NCI-H510A treated with DMSO at 0.1 percent for 48 hours (cell line): ENCODE data around the gene JPT1.
"Not testable (repeated sequence)": the region's sequence is repeated elsewhere in the genome, so short reads cannot be mapped to it uniquely, and the experiment has no call there.

Source experiments
- DNase-seq: peaks from one replicate; lab custom pipeline; 2025; lab: John Stamatoyannopoulos, UW

JPT1 gene

DNA sequence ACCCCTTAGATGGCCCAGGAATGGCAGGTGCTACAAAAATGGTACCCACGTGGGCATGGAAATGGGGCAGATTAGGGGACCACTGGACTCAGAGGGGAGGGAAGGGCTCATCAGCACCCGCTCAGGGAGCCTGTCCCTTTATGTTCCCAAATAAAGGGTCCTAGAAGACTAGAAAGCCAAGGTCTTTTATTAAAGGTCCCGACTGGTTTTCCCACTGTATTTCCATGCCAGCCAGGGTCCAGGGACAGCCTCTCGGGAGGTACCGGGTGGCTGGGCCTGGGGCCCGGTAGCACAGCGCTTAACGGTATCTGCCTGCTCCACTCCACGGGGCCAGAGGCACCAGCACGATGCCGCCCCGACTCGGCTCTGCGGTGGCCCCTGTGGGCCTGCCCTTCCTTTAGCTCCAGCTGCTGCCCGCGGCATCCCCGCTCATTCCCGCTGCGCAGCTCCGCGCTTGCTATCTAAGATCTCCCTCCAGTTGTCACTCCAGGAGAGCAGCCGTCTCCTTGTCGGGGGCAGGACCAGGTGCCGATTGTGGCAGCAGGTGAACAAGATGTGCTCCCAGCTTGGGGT is 24.2 kb downstream of the JPT1 start:
- DNase-seq, result no peak

DNA sequence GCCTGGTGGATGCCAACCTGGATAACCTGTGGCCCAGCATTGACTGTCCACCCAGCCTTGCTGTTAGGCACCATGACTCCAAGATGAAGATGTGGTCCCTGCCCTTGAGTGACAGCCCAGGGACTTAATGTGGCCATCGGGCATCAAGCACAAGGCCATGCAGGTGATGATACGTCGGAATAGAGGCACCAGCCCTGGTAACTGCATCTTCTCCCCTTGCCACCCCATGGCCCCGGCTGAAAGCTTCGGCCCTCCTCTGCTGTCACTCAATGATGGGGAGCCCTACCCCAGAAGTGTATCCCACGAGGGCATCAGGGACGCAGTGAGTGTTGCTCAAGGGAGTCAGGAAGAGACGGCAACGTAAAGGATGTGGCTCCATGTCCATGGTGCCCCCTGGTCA is 24.7 kb downstream of the JPT1 start:
- no peak for DNase-seq

DNA sequence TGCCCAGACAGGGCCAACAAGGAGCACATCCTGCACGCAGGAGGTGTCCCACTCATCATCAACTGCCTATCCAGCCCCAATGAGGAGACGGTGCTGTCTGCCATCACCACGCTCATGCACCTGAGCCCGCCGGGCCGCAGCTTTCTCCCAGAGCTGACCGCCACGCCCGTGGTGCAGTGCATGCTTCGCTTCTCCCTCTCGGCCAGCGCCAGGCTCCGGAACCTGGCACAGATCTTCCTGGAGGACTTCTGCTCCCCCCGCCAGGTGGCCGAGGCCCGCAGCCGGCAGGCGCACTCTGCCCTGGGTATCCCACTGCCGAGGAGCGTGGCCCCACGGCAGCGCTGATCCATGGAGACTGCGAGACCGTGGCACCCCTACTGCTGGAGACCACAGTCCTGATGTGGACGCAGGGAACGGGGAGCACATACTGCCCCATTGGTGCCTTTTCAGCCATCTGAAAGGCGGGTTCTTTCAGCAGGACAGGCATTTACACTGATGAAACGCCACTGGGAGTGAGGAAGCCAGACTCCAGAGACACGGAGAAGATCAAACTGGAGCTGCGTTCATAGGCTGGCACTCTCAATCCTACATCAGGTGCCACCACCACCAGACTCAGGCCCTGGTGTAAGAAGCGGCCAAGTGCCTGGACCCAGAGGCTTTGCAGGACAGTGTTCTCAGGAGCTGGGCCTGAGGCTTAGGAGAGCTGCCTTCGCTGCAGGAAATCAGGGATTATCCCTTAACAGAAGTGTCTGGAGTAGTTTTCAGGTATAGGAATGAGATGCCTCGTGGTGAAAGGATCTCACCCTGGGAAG is 25.4 kb downstream of the JPT1 start:
- DNase-seq, result no peak

DNA sequence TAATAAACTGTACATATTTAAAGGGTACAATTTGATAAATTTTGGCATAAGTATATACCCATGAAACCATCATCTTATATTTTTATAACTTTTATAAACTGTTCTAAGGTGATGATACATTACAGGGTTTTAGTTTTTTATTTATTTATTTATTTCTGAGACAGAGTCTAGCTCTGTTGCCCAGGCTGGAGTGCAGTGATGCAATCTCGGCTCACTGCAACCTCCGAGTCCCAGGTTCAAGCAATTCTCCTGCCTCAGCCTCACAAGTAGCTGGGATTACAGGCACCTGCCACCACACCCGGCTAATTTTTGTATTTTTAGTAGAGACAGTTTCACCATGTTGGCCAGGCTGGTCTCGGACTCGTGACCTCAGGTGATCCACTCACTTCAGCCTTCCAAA is 26.4 kb downstream of the JPT1 start:
- DNase-seq, result not testable (repeated sequence)

DNA sequence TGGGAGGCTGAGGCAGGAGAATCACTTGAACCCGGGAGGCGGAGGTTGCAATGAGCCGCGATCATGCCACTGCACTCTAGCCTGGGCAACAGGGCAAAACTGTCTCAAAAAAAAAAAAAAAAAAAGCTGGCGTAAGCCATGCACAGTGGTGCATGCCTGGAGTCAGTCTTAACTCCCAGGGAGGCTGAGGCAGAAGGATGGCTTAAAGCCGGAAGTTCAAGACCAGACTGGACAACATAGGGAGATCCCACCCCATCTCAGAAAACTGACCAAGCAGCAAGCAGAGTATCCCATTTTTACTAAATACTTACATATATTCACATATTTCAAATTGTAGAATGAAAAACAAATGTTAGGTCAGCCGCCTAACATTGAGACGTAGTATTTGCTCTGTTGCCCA is 27.4 kb downstream of the JPT1 start:
- DNase-seq, result no peak

DNA sequence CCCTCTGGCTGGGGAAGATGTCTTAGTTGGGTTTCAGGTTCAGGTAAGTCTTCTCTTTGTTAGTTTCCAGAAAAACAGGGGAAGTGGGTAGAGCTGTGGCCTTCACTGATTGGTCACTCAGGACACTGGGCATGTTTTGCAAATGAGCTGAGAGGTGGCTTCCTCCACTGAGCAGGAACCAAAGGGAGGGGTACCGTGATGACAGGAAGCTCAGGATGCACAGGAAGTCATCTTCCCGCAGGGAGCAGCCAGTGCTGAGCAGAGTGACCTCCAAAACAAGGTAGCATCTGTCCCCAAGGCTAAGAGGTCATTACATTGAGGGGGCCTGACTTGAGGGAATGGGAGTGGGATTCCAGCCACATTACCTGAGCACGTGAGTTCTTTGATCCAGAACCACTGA is 28.3 kb downstream of the JPT1 start:
- no peak for DNase-seq

DNA sequence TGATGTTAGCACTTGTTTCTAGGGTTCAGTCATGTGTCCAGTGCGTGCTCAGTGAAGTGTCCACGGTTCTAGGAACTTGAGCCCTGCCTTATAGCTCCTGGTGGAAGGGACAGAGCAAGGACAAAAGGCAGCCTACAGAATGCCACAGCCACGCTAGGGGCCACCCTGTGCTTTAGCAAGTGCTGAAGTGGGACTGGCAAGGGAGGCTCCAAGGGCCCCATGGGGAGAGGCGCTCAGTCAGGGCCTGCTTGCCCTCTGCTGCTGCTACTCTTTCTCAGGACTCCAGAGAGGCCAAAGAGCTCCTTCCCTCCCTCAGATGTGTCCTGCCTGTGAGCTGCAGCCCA is 29.5 kb downstream of the JPT1 start:
- no peak for DNase-seq

DNA sequence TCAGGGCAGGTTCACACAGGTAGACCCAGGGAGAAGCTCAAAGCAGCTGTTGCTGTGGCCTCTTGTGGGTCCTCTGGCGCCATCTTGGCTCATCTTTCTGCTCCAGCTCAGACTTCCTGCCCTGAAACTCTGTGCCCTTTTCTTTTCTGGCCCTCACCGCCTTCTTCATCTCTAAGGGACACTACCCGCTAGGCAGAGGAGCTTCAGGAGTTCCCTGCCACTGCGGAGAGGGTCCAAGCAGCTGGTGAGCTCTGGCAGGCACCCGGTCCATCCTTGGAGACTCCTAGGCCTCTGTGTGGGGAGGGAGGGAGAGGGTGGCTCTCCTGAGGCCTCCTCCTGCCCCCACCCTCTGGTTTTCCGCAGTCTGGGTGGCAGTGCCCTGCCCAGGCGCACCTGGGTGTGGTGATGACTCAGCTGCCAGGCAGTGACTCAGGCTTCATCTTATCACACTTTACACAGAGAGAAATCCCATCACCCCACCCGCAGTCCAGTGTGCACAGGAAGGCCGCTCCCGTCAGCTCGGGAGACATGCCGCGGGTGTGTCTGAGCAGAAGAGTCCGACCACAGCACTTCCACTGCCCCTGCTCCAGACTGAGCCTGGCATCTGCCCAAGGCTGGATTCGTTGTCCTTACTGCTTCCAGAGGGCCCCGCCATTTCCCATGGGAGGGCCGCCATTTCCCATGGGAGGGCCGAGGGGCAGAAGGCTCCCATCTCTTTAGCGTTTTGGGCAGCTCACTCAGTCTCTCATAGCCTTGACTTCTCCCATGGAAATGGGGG is 30.1 kb downstream of the JPT1 start:
- peak; percentile 81 for DNase-seq

DNA sequence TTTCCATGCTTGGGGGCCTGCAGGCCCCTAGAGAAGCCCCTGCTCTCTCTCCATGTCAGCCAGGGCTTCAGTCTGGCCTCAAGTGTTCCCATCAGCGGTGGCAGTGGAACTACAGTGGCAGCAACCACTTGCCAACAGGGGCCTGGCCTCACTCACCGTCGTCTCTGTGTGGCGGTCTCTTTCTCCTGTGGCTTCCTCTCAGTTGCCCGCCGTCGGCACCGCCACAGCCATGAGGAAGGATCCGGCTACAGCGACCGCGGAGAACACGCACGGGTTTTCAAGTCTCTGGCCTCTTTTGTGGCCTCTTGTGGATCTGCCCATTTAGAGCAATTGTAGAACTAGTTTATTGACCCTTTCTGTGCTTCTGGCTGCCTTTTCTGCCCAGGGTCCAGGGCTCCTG is 36.0 kb downstream of the JPT1 start:
- DNase-seq, result no peak

DNA sequence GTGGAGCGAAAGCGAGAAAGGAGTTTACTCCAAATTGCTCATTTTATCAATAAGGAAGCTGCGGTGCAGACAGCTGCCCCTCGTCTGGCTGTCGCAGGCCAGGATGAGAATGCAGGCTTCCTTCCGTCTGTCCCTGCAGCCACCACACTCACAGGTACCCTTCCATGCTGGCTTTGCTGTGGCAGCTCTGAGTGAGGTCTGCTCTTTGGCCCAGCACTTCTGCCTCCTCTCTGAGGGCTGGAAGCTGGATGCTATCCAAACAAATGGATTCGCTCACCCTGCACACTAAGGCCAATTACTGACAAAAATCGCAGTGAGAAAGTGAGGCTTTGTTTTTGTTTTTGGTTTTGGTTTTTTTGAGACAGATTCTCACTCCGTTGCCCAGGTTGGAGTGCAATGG is 37.6 kb downstream of the JPT1 start:
- no peak for DNase-seq

DNA sequence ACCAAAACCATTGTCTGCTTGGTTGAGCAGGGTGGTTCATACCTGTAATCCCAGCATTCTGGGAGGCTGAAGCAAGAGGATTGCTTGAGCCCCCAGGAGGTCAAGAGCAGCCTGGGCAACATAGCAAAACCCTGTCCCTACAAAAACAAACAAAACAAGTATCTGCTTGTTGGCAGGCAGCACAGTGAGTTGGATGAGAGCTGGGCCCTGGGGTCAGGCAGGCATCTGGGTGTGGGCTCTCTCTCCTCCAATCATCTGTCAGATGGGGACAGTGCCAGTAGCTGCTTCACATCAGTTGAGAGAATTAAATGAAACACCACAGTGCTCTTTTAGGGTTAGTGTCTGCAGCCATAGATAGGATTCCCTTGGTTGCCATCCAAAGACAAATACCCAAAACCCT is 38.8 kb downstream of the JPT1 start:
- DNase-seq, result no peak

DNA sequence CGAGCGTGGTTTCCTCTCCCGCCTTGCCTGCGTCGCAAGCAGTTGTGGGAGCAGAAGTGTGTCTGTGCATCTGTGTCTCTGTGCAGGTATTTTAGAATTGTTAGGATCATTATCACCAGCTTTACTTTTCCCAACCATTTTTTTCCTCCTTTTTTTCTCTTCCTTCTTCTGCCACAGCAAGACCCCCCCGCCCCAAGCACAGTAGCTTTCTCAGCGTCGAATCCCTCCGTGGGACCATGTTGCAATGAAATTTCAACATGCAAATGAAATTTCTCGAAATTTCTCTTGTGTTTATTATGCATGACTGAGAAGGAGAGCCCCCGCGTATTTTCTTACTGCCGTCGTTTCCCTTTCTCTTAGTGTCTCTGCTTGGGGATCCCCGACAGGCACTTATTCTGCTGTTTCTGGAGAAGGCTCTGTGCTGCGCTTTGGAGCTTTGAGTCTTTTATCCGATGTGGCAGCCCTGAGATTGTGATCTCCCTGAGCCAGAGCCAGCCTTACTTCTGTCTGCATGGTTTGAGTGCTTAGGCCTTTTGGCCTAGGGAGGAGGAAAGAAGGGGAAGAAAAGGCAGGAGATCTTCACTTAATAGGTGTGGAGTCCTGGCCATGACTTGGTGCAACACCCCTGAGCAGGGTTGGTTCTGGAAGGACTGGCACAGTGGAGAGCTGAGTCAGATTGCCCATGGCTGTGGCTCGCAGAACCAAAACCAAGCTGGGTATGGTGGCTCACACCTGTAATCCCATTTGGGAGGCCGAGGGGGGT is 39.6 kb downstream of the JPT1 start:
- no peak for DNase-seq

DNA sequence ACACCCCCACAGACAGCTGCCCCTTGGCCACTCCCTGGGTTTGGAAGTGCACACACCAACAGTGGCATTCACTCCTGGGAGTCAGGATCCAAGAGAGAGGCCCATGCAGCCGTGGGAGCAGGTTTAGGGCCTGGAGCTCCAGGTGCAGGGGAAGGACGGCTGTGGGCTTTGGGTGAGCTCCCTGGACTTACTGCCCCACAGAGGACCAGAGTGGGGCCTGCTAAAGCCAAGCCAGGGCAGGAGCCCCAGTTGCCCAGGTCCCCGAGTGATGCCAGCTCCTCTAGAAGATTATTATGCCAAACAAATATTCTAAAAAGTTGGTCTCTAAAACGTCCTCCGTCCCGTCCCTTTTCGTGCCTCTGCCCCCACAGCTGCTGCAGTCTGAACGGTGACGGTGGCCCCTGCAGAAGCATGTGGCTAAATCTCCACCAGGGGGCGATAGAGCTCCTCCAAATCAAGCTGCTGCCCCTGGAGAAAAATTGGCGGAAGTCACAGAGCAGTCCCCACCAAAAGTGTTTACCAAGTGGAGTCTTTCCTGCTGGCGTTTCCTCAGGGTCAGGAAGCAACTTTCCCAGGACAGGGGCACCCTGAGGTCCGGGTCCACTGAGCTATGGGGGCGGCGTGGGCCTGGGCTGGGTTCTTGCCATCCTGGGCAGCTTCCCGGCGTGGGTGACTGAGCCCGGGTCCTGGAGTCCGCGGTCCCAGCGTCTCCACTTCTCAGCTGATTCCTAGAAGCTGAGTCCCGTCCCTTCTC is 40.3 kb downstream of the JPT1 start:
- peak; percentile 92 for DNase-seq

DNA sequence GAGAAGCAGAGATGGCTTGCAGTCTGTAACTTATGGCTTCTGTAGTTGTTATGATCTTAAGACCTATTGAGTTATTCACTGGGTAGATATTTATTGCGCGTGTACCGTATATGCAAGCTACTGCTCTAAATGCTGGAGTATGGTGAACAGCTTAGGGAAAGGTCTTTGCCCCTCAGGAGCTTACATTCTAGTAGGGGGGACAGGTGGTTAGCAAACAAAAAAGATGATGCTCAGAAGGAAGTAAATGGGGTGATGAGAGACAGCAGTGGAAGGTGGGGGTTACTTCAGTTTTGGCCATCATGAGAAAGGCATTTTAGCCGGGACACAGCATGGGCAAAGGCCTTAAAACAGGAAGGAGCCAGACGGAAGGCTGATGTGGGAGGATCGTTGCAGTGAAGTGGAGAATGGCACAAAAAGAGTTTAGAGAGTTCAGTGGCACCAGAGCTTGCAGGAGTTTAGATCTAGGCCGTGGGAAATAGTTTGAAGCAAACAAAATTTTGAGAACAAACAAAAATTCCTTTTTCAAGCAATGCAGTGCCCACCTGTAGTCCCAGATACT is 42.5 kb downstream of the JPT1 start:
- DNase-seq, result no peak

DNA sequence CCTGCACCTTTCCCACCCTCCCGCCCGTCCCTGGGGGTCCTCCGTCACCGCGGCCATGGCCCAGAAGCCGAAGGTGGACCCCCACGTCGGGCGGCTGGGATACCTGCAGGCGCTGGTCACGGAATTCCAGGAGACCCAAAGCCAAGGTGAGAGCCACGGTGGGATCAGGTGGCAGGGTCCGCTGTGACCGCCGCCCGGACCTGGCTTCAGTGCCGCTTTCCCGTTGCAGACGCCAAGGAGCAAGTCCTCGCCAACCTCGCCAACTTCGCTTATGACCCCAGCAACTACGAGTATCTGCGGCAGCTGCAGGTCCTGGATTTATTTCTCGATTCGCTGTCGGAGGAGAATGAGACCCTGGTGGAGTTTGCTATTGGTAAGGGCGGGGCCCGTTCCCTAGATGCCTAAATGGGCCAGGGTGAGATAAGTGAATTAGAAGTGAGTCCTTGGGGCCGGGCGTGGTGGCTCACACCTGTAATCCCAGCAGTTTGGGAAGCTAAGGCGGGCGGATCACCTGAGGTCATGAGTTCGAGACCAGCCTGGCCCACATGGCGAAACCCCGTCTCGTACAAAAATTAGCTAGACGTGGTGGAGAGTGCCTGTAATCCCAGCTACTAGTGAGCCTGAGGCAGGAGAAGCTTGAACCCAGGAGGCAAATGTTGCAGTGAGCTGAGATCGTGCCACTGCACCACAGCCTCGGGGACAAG is 43.9 kb downstream of the JPT1 start:
- no peak for DNase-seq

DNA sequence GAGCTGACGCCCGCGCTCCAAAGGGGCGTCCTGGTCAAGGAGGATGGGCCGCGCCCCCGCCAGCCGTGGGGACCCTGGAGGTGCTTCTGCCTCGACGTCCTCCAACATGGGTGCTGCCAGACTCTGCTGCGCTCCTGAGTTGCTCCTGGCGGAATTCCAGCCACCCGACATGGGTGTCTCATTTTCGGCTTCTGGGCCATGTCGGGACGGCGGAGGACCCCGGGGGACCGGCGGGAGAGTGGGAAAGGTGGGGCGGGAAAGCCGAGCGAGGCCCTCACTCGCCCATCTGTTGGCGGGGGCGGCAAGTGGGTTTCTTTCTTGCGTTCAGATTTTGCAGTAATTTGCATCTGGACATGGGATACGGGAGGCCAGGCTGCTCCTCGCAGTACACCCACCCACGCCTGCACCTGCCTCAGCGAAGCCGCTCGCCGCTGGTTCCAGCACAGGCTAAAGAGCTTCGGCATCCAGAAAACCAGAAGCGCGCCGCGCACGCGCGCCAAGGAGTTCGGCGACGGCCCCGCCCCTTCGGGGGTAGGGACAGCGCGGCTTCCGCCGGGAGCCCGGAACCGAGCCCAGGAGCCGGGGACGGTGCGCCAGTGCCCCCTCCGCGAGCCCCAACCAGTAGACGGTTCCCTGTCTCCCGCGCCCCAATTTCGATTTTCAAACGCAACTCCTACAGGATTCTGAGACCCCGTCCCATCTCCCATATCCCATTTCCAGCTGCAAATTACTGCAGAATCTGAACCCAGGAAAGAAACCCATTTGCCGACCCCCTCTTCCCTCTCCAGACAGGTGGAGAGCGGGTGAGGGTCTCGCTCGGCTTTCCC is 44.7 kb downstream of the JPT1 start, which contains the start of gene ARMC7:
TSS of gene ARMC7 (plus strand) at position 563 of the 827 bp plus-strand sequence. CDS start 320 bp downstream, outside the sequence.
- peak; percentile 86 for DNase-seq

DNA sequence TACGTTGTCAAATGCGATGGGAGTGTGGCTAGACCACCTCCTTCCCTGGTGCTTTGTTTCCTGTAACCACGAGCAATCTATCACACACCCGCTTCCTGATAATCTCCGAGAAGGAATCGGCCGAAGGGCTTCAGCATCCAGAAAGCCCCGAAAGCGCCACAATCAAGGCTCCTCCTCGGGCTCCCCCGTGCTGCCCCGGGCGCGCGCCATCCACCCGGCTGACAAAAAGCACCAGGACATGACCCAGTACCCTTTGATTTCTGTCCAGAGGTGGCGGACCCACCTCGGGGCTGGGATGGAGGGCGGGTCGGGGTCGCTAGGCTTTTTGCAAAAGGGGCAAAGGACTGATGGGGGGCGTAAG is 45.3 kb downstream of the JPT1 start:
- no peak for DNase-seq

DNA sequence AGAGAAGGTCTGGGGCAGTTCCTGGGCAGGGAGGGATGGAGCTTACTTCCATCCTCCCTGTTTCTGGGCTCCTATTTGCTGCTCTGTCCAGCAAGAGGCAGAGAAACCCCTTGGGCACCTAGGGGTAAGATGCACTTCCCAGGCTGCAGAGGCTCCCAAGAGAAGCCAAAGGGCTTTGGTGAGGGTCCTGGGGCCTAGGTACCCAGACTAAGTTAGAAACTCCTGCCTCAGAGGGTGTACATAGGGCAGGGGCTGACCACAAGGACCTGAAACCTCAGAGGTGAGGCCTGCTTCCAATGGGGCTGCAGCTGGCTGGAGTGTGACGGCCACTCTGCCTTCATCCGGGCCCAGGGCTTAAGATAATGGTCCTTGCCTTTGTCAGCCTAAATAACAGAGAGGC is 46.1 kb downstream of the JPT1 start:
- DNase-seq, result no peak

DNA sequence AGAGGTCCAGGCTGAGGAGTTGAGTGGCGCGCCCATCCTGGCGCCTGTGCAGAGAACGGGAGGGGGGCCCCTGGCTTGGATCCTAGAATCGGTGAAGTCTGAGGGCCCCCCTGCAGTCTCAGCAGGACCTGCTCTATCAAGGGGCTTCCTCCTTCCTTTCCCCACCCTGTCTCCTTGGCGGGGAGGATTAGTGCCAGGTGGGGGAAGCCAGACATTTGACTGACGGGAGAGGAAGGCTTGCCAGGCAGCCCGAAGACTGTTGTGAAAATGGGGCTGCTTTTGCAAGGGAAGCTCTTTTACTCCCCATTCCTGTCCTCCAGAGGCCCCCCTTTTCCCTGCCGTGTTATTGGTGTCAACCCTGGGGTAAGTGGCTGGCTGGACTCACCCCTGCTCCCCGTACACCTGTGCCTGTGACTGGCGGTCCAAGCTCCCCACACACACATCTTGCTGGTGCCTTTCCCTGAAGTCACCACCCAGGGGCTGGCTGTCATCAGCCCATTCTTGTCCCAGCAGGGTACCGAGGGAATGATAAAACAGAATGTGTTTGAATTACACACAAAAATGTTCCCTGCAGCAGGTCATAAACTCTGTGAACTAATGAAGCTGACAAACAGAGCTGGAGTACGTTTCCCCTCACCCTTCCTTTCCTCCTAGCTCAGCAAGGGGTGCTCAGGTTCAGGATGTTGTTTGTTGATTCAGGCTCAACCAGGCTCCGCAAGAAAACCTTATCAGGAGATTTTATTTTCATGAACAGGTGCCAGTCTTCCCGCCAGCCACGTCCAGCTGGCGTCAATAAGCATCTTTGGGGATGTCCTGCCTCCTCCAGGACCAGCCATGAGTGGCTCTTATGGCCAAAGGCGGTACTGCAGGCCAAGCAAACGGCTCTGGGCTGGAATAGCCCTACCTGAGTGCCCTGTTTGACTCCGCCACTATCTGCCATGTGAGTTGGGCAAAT is 48.9 kb downstream of the JPT1 start:
- peak; percentile 81 for DNase-seq
